Suppressor macrophage treated with lipopolysaccharide for 4 hours (primary cell): ENCODE measurements around the gene MYO1B.

Experiments
- DNase-seq: peaks from one replicate; pipeline ENCODE4 v3.0.0-alpha.2; 2020

MYO1B gene

GRCh38 chr2:191369034-191369433, 123.8 kb downstream of the MYO1B start:
- no peak for DNase-seq

- DNase-seq: no peak
These were observed 129.2 kb downstream of the MYO1B start for GRCh38 chr2:191374366-191374765.

GRCh38 chr2:191374939-191375338, 129.7 kb downstream of the MYO1B start:
- DNase-seq: no peak

- peak; percentile 90 for DNase-seq
These were observed 131.9 kb downstream of the MYO1B start for GRCh38 chr2:191376981-191377629.

GRCh38 chr2:191379375-191379774, 134.2 kb downstream of the MYO1B start:
- no peak for DNase-seq

- peak; percentile 23 for DNase-seq
These were observed 137.6 kb downstream of the MYO1B start for GRCh38 chr2:191382801-191383200.

- no peak for DNase-seq
These were observed 138.3 kb downstream of the MYO1B start for GRCh38 chr2:191383486-191383885.

GRCh38 chr2:191384829-191385228, 139.6 kb downstream of the MYO1B start:
- no peak for DNase-seq

GRCh38 chr2:191385416-191386160, 140.4 kb downstream of the MYO1B start:
- DNase-seq: peak; percentile 83

- DNase-seq: peak; percentile 16
These were observed 141.8 kb downstream of the MYO1B start for GRCh38 chr2:191386938-191387536.

GRCh38 chr2:191389288-191389687, 144.1 kb downstream of the MYO1B start:
- no peak for DNase-seq

GRCh38 chr2:191391171-191391570, 146.0 kb downstream of the MYO1B start:
- DNase-seq: no peak

GRCh38 chr2:191394043-191394442, 148.8 kb downstream of the MYO1B start:
- no peak for DNase-seq

GRCh38 chr2:191396794-191397193, 151.6 kb downstream of the MYO1B start:
- DNase-seq: no peak

GRCh38 chr2:191399601-191400000, 154.4 kb downstream of the MYO1B start:
- DNase-seq: no peak

GRCh38 chr2:191401287-191401686, 156.1 kb downstream of the MYO1B start:
- DNase-seq: no peak

- DNase-seq: no peak
These were observed 157.9 kb downstream of the MYO1B start for GRCh38 chr2:191402966-191403565.

- DNase-seq: no peak
These were observed 159.4 kb downstream of the MYO1B start for GRCh38 chr2:191404568-191404991.

- no peak for DNase-seq
These were observed 160.3 kb downstream of the MYO1B start for GRCh38 chr2:191405546-191405945.

- DNase-seq: no peak
These were observed 165.6 kb downstream of the MYO1B start for GRCh38 chr2:191410646-191411436.

GRCh38 chr2:191411472-191411871, 166.3 kb downstream of the MYO1B start:
- peak; percentile 14 for DNase-seq

- DNase-seq: no peak
These were observed 167.1 kb downstream of the MYO1B start for GRCh38 chr2:191412353-191412752.

GRCh38 chr2:191415101-191415500, 169.9 kb downstream of the MYO1B start:
- DNase-seq: no peak
